GM18519 (cell line): ENCODE results near the gene LDHD.
A peak's percentile ranks its signal among the peaks of the same experiment; 100 is the strongest.

Experiments used
- ATAC-seq: cut with Tn5 transposase; IDR thresholded peaks from one replicate; pipeline ENCODE4 v1.9.1; 2021; ENCODE audit warnings: mild to moderate bottlenecking, moderate library complexity; ENCODE audit not compliant: unreplicated experiment, low FRiP score

LDHD gene

DNA sequence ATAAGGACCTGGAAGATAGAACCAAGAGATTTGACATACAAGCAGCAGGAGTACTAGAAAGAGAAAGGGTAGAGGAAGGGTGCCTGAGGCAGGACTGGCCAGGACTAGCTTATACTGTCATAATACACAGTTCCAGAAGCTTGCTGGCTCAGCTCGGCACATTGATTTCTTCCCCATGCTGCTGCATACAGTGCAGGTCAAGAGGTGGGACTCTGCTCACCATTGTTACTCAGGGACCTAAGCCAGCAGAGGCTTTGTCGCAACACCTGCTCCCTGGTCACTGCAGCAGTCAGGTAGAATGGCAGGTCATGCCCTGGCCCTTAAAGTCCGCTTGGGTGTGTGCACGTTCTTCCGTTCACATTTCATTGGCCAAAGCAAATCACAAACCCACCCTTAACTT is 32.8 kb downstream of the LDHD start:
- no peak for ATAC-seq

DNA sequence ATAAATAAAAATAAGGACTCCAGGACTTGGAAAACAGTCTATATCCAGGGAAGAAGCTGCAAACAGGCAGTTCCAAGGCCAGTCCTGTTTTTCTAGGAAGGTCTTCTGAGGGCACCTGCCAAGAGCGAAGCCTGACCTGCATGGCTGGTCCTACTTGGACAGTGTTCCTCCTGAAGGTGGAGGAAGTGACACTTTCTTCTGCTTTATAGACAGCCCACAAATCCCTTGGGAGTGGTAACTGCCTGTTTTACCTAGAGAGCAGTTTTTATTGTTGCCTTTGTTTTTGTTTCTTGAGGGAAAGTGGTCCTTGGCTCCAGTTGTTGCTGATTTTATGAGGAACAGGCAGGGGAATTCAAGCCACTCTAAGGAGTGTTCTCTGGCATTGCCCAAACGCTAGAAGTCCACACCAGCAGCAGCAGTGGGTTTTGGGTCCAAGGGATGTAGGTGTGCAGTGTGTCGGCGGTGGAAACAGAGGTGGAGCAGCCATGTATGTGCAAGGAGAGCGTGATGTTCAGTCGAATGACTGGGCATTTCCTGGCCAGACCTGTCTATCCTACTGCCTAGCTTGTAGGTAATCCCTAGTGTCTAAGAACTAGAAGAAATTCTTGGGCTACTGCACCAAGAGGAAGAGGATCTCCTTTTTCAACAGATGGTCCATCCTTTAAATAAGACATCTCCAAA is 35.3 kb downstream of the LDHD start:
- no peak for ATAC-seq

- ATAC-seq, result no peak
Observed at GRCh38 chr16:75080205-75081029, 36.2 kb downstream of the LDHD start.

GRCh38 chr16:75079346-75079926 is 37.1 kb downstream of the LDHD start:
- no peak for ATAC-seq

- no peak for ATAC-seq
Observed at GRCh38 chr16:75078886-75079285, 37.7 kb downstream of the LDHD start.

DNA sequence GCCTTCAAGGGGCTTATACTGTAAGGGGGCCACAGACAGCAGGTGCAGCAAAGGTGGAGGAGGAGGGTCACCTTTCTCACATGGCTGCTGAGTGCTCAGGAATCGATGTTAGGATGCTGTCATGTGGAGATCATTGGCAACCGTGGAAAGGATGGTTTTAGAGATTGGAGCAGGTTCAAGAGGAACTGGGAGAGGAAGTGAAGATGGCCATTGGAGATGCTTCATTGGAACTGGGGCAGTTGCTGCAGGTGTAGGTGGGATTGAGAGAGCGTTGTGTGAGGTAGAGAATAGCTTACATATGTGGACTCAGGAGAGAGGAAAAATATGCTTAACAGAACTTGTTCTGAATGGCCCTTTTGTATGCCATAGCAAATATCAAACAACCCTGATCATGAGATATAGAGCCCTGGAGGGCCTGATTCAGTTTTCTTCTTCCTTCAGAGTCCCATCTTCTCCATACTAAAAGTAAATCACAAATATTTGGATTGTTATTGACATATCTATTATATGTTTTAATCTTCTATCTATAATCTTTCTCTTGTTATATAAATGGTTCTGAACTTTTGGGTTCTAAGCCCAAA is 40.8 kb downstream of the LDHD start:
- ATAC-seq, result no peak

DNA sequence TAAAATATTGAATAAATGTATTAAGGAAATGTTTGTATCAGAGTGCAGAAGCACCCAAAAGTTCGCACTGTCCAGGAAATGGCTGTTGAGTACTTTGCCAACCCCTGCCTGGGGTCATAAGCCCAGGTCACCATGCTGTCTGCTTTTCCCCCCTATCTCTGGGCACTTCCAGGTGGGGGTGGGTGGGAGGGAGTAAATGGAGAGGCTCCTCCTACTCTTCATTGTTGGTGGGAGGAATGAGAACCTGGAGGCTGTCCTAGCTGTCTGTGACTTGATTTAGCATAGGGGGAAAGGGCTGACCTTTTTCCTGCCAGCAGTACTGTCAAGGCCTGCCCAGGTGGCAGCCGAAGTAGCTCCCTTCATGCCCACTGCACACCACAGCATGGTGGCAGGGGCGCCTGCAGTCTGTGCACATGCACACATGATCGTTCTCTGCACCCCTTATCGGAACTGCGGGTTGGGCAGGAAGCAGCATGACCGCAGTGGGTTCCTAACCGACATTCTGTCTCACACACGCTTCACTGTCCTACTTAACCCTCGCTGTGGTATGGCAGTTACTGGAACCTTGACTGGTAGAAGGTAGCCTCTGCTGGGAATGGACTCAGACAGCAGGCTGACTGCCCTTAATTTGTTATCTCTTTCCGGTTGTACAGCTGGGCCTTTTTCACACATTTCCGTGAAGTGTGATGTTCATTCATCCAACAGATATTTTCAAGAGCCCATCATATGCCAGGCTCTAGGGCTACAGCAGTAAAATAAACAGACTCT is 41.5 kb downstream of the LDHD start:
- ATAC-seq, result peak; percentile 96

DNA sequence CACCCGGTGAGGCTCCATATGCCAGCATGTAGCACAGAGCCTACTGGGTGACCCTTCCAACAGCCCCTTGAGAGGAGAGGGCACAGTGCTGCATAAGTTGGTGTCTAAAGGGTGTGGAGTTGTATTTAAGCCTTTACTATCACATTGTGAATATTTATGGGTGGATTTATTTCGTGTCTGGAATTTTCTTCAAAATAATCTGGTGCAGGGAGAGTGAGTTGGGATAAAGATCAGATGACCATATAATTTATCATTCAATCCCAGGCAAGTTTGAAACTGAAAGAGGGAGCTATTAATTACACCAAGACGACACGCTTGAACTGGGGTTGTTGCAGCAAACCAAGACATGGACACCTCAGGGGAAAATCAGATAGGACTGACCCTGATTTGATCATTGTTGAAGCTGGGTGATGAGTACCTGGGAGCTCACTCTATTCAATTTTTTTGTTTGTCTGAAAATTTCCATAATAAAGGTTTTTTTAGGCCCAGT is 42.2 kb downstream of the LDHD start:
- no peak for ATAC-seq

- ATAC-seq, result no peak
Observed at GRCh38 chr16:75073545-75074303, 42.9 kb downstream of the LDHD start.

GRCh38 chr16:75072239-75072947 is 44.2 kb downstream of the LDHD start:
- no peak for ATAC-seq

GRCh38 chr16:75071621-75072020 is 45.0 kb downstream of the LDHD start:
- no peak for ATAC-seq

DNA sequence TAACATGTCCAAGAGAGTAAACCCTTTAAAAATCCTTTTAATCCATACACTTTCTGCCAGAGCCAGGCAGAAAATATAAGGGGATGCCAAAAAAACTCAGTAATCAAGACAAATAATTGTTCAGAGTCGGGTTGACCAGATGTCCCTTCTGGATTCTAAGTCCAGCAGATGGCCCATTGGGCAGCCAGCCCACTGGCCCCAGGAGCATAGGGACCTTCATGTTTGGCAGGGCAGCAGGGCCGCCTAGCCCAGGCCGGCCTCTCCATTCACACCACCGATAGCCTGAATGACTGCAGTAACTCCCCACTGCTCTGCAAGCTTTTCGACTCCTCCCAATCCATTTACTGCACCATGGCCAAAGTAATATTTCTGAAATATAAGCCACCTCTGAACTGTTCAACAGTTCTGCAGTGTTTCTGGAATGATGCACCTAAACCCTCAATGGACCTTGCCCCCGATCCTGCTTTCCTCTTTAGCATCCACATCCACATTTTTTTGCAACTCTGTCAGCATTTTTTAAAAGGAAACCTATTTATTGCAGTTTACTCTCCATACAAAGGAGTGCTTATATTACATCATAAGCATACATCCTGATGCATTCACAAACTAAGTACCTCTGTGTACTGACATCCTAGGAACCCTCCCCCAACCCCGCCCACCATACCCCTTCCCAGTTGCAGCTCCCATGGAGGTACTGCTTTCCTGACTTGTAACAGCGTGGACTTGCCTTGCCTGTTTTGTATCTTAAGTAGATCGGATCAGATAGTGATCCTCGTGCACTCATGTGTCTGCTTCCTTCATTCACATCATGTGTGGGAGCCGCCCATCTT is 46.4 kb downstream of the LDHD start:
- ATAC-seq, result no peak

GRCh38 chr16:75068085-75069031 is 48.2 kb downstream of the LDHD start:
- no peak for ATAC-seq

GRCh38 chr16:75066861-75067447 is 49.6 kb downstream of the LDHD start:
- no peak for ATAC-seq

DNA sequence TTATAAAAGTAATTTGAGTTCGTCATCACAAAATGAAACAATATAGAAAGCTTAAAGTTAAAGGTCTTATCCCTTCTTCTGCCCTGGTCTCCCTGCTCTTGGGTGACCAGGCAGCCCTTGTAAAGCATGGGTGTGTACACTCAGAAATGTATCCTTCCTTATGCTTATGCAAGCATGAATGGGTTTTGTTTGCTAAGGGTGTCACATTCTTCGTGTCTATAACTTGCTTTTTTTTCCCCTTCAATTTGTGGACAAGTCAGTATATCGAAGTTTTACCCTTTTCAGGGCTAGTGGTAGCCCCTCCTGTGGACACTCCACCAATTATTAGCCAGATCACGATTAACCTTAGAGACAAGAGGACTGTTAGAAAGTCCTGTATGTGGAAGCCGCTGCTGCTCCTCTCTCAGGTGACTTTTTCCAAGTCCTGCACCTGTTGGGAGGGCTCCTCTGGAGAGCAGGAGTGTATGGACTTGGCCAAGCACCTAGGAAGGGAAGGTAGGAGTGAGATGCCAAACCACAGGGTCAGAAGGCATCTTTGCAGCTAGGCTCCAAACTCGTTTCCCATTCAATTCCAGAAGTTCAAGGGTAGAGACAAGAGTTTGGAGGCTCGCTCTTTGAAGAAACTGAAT is 50.9 kb downstream of the LDHD start:
- no peak for ATAC-seq

GRCh38 chr16:75065149-75065505 is 51.5 kb downstream of the LDHD start:
- no peak for ATAC-seq
